ENCODE data around the gene ARHGAP4. TPM values are rescaled to one million over a fixed set of nuclear protein-coding genes. Genes with fewer than 3 reads are reported as not detected.

ARHGAP4 gene
- total and polyA plus RNA-seq, 10 donors = 176 to 713 (median 269) TPM

DNA sequence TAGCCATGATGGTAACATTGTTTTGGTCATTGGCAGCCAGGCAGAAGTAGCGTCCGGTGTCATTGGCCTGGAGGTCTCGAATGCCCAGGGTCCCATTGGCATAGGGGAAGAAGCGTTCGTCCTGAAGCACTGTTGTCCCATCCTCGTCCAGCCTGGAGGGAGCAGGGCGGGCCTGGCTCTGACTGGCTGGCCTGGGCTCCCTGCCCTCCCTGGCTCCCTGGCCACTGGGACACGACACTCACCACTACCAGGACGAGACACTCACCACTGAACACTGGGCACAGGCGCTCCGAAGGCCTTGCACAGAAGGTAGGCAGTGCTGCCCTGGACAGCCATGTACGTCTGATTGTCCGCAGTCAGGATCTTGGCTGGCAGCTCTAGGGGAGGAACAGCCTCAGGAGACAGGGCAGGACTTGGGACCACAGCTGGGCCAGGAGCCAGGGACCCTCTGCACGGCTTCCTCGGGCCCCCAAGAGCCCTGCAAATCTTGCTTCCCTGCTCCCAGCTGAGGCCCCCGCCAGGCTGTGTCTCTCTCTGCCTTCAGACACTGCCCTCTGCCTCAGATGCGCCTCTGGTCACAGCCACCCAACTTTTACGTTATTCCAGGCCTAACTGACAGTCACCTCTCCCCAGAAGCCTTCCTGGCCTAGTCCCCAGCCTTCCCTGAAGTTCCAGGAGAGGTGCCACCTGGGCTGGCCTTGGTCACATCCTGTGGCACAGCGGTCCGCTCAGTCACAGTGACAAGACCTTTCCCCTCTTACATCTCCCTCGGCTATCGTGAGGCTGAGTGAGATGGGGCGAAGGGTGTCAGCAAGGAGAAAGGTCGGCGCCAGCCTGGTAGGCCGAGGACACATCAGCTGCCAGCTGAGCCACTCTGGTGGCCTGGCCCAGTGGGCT lies 57.2 kb downstream of the ARHGAP4 start:
- TF ChIP-seq POLR2A (IDR thresholded peaks at IDR 0.05) (no peak), POLR2AphosphoS5 (IDR thresholded peaks at IDR 0.05) (no peak)
- TF ChIP-seq, protein P1, sequence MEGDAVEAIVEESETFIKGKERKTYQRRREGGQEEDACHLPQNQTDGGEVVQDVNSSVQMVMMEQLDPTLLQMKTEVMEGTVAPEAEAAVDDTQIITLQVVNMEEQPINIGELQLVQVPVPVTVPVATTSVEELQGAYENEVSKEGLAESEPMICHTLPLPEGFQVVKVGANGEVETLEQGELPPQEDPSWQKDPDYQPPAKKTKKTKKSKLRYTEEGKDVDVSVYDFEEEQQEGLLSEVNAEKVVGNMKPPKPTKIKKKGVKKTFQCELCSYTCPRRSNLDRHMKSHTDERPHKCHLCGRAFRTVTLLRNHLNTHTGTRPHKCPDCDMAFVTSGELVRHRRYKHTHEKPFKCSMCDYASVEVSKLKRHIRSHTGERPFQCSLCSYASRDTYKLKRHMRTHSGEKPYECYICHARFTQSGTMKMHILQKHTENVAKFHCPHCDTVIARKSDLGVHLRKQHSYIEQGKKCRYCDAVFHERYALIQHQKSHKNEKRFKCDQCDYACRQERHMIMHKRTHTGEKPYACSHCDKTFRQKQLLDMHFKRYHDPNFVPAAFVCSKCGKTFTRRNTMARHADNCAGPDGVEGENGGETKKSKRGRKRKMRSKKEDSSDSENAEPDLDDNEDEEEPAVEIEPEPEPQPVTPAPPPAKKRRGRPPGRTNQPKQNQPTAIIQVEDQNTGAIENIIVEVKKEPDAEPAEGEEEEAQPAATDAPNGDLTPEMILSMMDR (IDR thresholded peaks at IDR 0.05 in 8 of 11, conservative IDR thresholded peaks at IDR 0.05 in 3 of 11) = no peak
- WGBS, 5 donors = 83 to 94% (median 88%) methylated on average over 6 to 26 of the region's 26 CpGs
- Histone ChIP-seq H3K9me3 (no peaks in the 10 kb centered on the region), H3K27me3 (replicated peaks in 1 of 7) (peaks cover 0 to 35% (median 6%) of the 10 kb centered on the region in 7 donors), H3K36me3 (no peaks in the 10 kb centered on the region), H3K27ac (no peak overlapping the region), H3K4me1 (no peaks in the 10 kb centered on the region), H3K4me3 (no peak overlapping the region)
- intact Hi-C loops (cut with DNase I; ENCODE audit: low total_unique reads) = no loop called here
- peak; percentile 65 for DNase-seq

DNA sequence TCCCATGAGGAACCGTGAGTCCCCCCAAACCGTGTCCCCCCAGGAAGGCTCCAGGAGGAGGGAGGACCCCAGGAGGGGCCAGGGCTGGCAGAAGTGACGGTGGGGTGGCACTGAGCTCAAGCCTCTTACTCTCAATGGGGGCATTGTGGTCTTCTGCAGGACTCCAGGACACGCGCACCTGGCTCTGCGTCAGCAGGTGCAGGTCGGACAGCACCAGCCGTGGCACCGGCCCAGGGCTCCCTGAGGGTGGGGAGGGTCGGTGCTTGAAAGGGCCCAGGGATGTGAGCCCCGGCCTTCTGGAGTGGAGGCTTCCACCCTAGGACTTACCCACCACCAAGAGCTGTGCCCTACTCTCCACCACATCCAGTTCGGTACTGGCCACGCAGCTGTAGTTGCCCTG lies 58.4 kb downstream of the ARHGAP4 start:
- peak; percentile 58 for DNase-seq
- WGBS, 5 donors = 85 to 95% (median 90%) methylated on average over 3 to 13 of the region's 13 CpGs
- TF ChIP-seq POLR2AphosphoS5 (IDR thresholded peaks at IDR 0.05) (no peak), POLR2A (IDR thresholded peaks at IDR 0.05) (no peak)
- TF ChIP-seq, protein P1 (IDR thresholded peaks at IDR 0.05 in 8 of 11, conservative IDR thresholded peaks at IDR 0.05 in 3 of 11) = no peak

DNA sequence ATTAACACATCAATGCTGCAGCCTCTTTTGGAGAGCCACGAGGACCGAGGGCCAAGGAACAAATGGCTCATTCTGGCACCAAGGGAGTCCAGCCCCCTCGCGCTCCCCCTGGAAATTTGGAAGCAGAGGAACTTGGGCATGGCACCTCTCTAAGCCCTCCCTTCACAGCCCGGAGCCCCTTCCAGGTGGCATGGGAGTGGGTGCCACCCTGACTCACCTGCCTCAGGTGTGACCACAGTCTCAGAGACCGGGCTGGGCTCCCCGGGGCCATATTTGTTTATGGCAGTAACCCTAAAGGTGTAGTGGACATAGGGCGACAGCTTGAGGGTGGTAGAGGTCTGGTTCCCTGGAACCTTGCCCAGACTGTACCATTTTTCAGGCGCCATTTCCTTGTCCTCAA lies 58.9 kb downstream of the ARHGAP4 start:
- Histone ChIP-seq H3K36me3 (no peaks in the 10 kb centered on the region), H3K4me1 (no peaks in the 10 kb centered on the region), H3K27ac (no peak overlapping the region), H3K4me3 (no peak overlapping the region), H3K27me3 (replicated peaks in 1 of 7) (peaks cover 0 to 40% (median 6%) of the 10 kb centered on the region in 7 donors), H3K9me3 (no peaks in the 10 kb centered on the region)
- intact Hi-C loops (cut with DNase I; ENCODE audit: low total_unique reads) = no loop called here
- peak; percentile 60 for DNase-seq
- 75 to 91% (median 81%) methylated on average over 6 to 9 of the region's 9 CpGs for WGBS, 5 donors
- TF ChIP-seq POLR2A (IDR thresholded peaks at IDR 0.05) = no peak

More for the DNA sequence above, 58.4 kb downstream of the ARHGAP4 start:
- H3K4me3 ChIP-seq = no peak overlapping the region
- H3K9me3 ChIP-seq = no peaks in the 10 kb centered on the region
- H3K27ac ChIP-seq = no peak overlapping the region
- intact Hi-C loops (cut with DNase I; ENCODE audit: low total_unique reads) = no loop called here
- peaks cover 0 to 34% (median 6%) of the 10 kb centered on the region in 7 donors for H3K27me3 ChIP-seq (replicated peaks in 1 of 7)
- no peaks in the 10 kb centered on the region for H3K4me1 ChIP-seq
- no peaks in the 10 kb centered on the region for H3K36me3 ChIP-seq

DNA sequence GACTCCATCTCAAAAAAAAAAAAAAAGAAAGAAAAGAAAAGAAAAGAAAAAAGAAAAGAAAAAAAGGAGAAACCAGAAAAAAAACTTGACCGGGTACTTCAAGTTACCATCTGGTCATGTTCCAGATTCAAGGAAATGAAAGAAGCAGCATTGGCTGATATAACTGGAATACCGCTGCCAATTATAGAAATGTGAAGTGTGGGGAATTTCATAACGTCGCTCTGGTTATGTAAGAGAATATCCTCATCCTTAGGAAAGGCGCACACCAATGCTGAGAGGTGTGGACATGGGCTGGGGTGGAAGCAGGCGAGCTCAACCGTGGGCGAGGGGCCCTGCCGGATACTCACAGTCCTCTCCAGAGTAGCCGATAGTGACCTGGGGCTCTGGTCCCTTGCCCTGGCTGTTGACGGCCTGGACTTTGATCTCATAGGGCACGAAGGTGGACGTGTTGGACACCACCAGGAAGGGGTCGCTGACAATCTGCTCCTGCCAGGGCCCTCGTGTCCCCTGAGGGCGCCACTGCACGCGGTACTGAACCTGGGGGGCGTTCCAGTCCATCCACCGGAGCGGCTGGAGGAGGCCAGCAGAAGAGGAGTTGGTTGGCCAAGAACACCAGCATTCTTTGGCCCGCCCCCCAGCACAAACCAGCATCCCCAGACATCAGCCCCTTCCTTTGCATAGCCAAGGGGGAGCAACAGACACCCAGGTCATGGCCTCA lies 59.6 kb downstream of the ARHGAP4 start:
- Histone ChIP-seq H3K4me1 (no peaks in the 10 kb centered on the region), H3K9me3 (no peaks in the 10 kb centered on the region), H3K4me3 (no peak overlapping the region), H3K27me3 (replicated peaks in 1 of 7) (peaks cover 0 to 42% (median 6%) of the 10 kb centered on the region in 7 donors), H3K27ac (no peak overlapping the region), H3K36me3 (no peaks in the 10 kb centered on the region)
- TF ChIP-seq POLR2A (IDR thresholded peaks at IDR 0.05) (no peak), POLR2AphosphoS5 (IDR thresholded peaks at IDR 0.05) (no peak)
- TF ChIP-seq, protein P1 (IDR thresholded peaks at IDR 0.05 in 8 of 11, conservative IDR thresholded peaks at IDR 0.05 in 3 of 11) = no peak
- intact Hi-C loops (cut with DNase I; ENCODE audit: low total_unique reads) = no loop called here
- 78 to 84% (median 81%) methylated on average over 9 to 22 of the region's 22 CpGs for WGBS, 5 donors
- DNase-seq = peak; percentile 69
